Measurements from ENCODE around the gene KREMEN2.

DNA sequence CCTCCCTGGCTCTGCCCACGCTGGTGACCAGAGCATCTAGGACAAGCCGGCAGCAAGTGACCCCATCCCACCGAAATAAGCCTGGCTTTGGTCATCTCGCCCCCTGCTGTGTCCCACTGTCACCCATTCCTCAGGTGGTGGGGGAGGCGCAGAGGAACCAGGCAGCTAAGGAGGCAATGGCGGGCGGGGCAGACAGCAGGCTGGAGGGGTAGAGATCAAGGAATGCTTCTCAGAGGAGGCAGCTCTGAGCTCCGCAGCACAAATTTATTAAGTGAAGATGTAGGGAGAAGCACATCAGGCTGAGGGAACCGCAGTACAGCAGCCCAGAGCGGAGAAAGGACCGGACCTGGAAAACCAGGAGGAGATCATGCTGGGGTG lies 7.5 kb upstream of the KREMEN2 start:
- TF ChIP-seq, protein P1, sequence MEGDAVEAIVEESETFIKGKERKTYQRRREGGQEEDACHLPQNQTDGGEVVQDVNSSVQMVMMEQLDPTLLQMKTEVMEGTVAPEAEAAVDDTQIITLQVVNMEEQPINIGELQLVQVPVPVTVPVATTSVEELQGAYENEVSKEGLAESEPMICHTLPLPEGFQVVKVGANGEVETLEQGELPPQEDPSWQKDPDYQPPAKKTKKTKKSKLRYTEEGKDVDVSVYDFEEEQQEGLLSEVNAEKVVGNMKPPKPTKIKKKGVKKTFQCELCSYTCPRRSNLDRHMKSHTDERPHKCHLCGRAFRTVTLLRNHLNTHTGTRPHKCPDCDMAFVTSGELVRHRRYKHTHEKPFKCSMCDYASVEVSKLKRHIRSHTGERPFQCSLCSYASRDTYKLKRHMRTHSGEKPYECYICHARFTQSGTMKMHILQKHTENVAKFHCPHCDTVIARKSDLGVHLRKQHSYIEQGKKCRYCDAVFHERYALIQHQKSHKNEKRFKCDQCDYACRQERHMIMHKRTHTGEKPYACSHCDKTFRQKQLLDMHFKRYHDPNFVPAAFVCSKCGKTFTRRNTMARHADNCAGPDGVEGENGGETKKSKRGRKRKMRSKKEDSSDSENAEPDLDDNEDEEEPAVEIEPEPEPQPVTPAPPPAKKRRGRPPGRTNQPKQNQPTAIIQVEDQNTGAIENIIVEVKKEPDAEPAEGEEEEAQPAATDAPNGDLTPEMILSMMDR (IDR thresholded peaks at IDR 0.05) = no peak
- no peak for TF ChIP-seq POLR2A (IDR thresholded peaks at IDR 0.05)

Data from esophagus squamous epithelium (tissue), 4 donors.